IMR-90 (cell line): ENCODE results near the gene CIAO2B. TPM values are rescaled to one million over a fixed set of nuclear protein-coding genes. Genes with fewer than 3 reads are reported as not detected.
A peak's percentile ranks its signal among the peaks of the same experiment; 100 is the strongest.

ENCODE experiments used
- ATAC-seq: fragments of 200-7000 bp; cut with Tn5 transposase; 2 replicates; pipeline ENCODE4 v1.9.1; 2020; ENCODE audit warnings: low read depth, mild to moderate bottlenecking, moderate library complexity
- BruUV-seq: library from RNA; stranded (reverse); fragments of 400-500 nt; replicated peaks from 2 replicates; lab custom pipeline; 2021; lab: Mats Ljungman, UMichigan
- CTCF ChIA-PET: fragments of 300-600 bp; formaldehyde crosslinking; extraction: SDS; loops from one replicate; lab custom pipeline; 2021; ENCODE audit warnings: antibody characterized with exemption; lab: Yijun Ruan, JAX
- POLR2A ChIA-PET: fragments of 300-600 bp; sonication (Branson Sonifier 250); formaldehyde crosslinking; loops from one replicate; lab custom pipeline; 2022; ENCODE audit warnings: antibody characterized with exemption; ENCODE audit not compliant: unreplicated experiment; lab: Charles Lee
- DNase-seq: peaks from one replicate; pipeline ENCODE4 v3.0.0; 2013
- H2AFZ ChIP-seq: replicated peaks from 2 replicates; pipeline ENCODE3; 2013; ENCODE audit warnings: low read length, mild to moderate bottlenecking; ENCODE audit not compliant: poor library complexity
- H2AK5ac ChIP-seq: 2 replicates; pipeline ENCODE4 v1.6.1; 2013; ENCODE audit warnings: low read depth, low read length, inconsistent platforms
- H2AK9ac ChIP-seq: replicated peaks from 2 replicates; pipeline ENCODE3; 2013; ENCODE audit warnings: mild to moderate bottlenecking, low read depth, low read length, moderate library complexity; ENCODE audit not compliant: poor library complexity
- H2BK120ac ChIP-seq: 2 replicates; pipeline ENCODE4 v1.6.1; 2013; ENCODE audit warnings: low read depth, low read length, inconsistent platforms
- H2BK15ac ChIP-seq: 3 replicates; pipeline ENCODE4 v1.6.1; 2013; ENCODE audit warnings: low read depth, low read length, inconsistent platforms
- H2BK20ac ChIP-seq: 2 replicates; pipeline ENCODE4 v1.6.1; 2013; ENCODE audit warnings: low read depth, mild to moderate bottlenecking, inconsistent platforms, low read length, moderate library complexity
- H2BK5ac ChIP-seq: 2 replicates; pipeline ENCODE4 v1.6.1; 2013; ENCODE audit warnings: mild to moderate bottlenecking, low read depth, low read length, inconsistent platforms; ENCODE audit not compliant: poor library complexity, severe bottlenecking
- H3K14ac ChIP-seq: replicated peaks from 2 replicates; pipeline ENCODE4 v1.6.1; 2013; ENCODE audit warnings: low read depth, low read length, inconsistent platforms
- H3K18ac ChIP-seq: 2 replicates; pipeline ENCODE4 v1.6.1; 2013; ENCODE audit warnings: low read depth, low read length, control low read depth
- H3K23ac ChIP-seq: 2 replicates; pipeline ENCODE4 v1.6.1; 2013; ENCODE audit warnings: low read depth, low read length, inconsistent platforms
- H3K27ac ChIP-seq: 2 replicates; pipeline ENCODE4 v1.5.1; 2013; ENCODE audit warnings: mild to moderate bottlenecking, control low read depth, low read length; ENCODE audit not compliant: insufficient read depth
- H3K27me3 ChIP-seq: 2 replicates; pipeline ENCODE4 v1.6.1; 2013; ENCODE audit warnings: low read length; ENCODE audit not compliant: control insufficient read depth, insufficient read depth
- H3K36me3 ChIP-seq: 2 replicates; pipeline ENCODE4 v1.6.1; 2013; ENCODE audit warnings: low read length, mixed read lengths; ENCODE audit not compliant: control insufficient read depth, insufficient read depth
- H3K4ac ChIP-seq: 2 replicates; pipeline ENCODE4 v1.6.1; 2013; ENCODE audit warnings: low read depth, low read length, inconsistent platforms
- H3K4me1 ChIP-seq: 2 replicates; pipeline ENCODE4 v1.6.1; 2013; ENCODE audit warnings: low read length, mixed read lengths; ENCODE audit not compliant: control insufficient read depth, insufficient read depth
- H3K4me2 ChIP-seq: 2 replicates; pipeline ENCODE4 v1.6.1; 2013; ENCODE audit warnings: low read depth, mild to moderate bottlenecking, control low read depth, low read length, moderate library complexity
- H3K4me3 ChIP-seq: 2 replicates; pipeline ENCODE4 v1.5.1; 2013; ENCODE audit warnings: low read depth, mild to moderate bottlenecking, control low read depth, low read length, moderate library complexity; ENCODE audit not compliant: insufficient read depth
- H3K56ac ChIP-seq: 2 replicates; pipeline ENCODE4 v1.6.1; 2013; ENCODE audit warnings: low read length, inconsistent platforms; ENCODE audit not compliant: insufficient read depth; ENCODE audit errors: extremely low read depth
- H3K79me1 ChIP-seq, 2 experiments: 2 replicates each; pipeline ENCODE4 v1.6.1; 2013; ENCODE audit warnings: low read length in 2 of 2, inconsistent platforms in 1 of 2, low read depth in 1 of 2
- H3K9ac ChIP-seq: 2 replicates; pipeline ENCODE4 v1.6.1; 2013; ENCODE audit warnings: low read depth, low read length, control low read depth
- H3K9me1 ChIP-seq: 2 replicates; pipeline ENCODE4 v1.6.1; 2013; ENCODE audit warnings: low read length, inconsistent platforms; ENCODE audit not compliant: insufficient read depth
- H3K9me3 ChIP-seq: 2 replicates; pipeline ENCODE4 v1.6.1; 2013; ENCODE audit warnings: low read length; ENCODE audit not compliant: control insufficient read depth, insufficient read depth
- H4K20me1 ChIP-seq: 2 replicates; pipeline ENCODE4 v1.6.1; 2013; ENCODE audit warnings: low read length, inconsistent platforms; ENCODE audit not compliant: insufficient read depth
- H4K5ac ChIP-seq: 2 replicates; pipeline ENCODE4 v1.6.1; 2013; ENCODE audit warnings: mild to moderate bottlenecking, low read depth, low read length, control low read depth
- H4K8ac ChIP-seq, 2 experiments: 2 replicates each; pipeline ENCODE4 v1.6.1; 2013; ENCODE audit warnings: low read depth in 2 of 2, low read length in 2 of 2, control low read depth in 1 of 2, inconsistent platforms in 1 of 2
- H4K91ac ChIP-seq: 2 replicates; pipeline ENCODE4 v1.6.1; 2013; ENCODE audit warnings: low read depth, low read length, inconsistent platforms; ENCODE audit not compliant: insufficient read depth
- NFE2L2 ChIP-seq: fragments of 150-350 bp; IDR thresholded peaks from 2 replicates; pipeline ENCODE4 v1.6.1; 2016; ENCODE audit warnings: low read depth, mild to moderate bottlenecking, low read length
- SMC3 ChIP-seq: fragments of 150-350 bp; IDR thresholded peaks from 2 replicates; pipeline ENCODE4 v1.6.1; 2016; ENCODE audit warnings: low read depth, mild to moderate bottlenecking, antibody characterized with exemption, low read length, moderate library complexity
- WGBS, 2 experiments: methylation state at CpG; one replicate each; pipeline versions ENCODE4 v1.1.5 to v1.1.7; 2013; ENCODE audit warnings: missing lambda C conversion rate in 2 of 2; ENCODE audit not compliant: insufficient read length in 1 of 2; ENCODE audit errors: extremely low coverage in 2 of 2; 5-methylcytosine and 5-hydroxymethylcytosine counted together
- dilution Hi-C: fragments of 300-500 bp; cut with HindIII; formaldehyde crosslinking; loops from one replicate; pipeline ENCODE4 v1.14.3; 2018; ENCODE audit warnings: low sequenced_read_pairs; ENCODE audit not compliant: unreplicated experiment
- in situ Hi-C: fragments of 300-500 bp; cut with MboI; formaldehyde crosslinking; loops from 3 replicates; pipeline ENCODE4 v1.14.3; 2019; ENCODE audit warnings: low sequenced_read_pairs, inconsistent platforms, mixed read lengths
- intact Hi-C: fragments of 100-400 bp; cut with micrococcal nuclease; formaldehyde crosslinking; loops from 2 replicates; pipeline ENCODE4 v1.10.0; 2022
- polyA plus RNA-seq, 3 experiments: library from polyadenylated mRNA; depleted of rRNA; stranded (reverse); fragments of >200 nt; gene quantifications; 2 replicates each; pipeline ENCODE4 v1.2.3, GENCODE V29; 2012; ENCODE audit warnings: low replicate concordance in 1 of 3
- total RNA-seq: library from RNA; depleted of rRNA; stranded (reverse); fragments of >200 nt; gene quantifications from 2 replicates; pipeline ENCODE4 v1.2.3, GENCODE V29; 2012

CIAO2B gene
- total and polyA plus RNA-seq, 2 of the 4 experiments (the other 2 are of a cell fraction), result 148 to 234 TPM

DNA sequence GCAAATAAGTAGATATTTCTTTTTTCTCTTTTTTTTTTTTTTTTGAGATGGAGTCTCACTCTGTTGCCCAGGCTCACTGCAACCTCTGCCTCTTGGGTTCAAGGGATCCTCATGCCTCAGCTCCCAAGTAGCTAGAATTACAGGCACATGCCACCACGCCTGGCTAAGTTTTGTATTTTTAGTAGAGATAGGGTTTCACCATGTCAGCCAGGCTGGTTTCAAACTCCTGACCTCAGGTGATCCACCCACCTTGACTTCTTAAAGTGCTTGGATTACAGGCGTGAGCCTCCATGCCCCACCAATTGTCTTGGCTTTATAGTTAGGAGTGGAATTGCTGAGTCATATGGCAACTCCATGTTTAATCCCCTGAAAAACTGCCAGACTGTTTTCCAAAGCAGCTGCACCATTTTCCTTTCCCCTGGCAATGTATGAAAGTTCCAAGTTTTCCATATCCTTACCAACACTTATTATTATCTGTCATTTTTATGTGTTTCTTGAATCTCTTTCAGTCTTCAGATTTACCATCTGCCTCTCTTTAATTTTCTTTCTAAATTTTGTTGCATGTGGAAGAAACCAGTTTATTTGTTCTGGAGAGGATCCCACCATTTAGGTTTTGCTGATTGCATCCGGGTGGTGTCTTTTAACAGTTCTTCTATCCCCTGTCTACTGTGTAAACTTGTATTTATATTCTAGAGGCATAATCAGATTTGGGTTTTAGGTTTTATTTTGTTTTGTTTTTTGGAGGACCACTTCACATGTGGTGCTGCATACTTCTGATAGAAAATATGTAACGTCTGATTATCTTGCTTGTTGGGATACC is 17.0 kb upstream of the CIAO2B start:
- peaks cover 6% of the 10 kb centered on the region for H3K4me1 ChIP-seq
- in situ Hi-C loops (no loop called here), dilution Hi-C loops (no loop called here), intact Hi-C loops (no loop called here)
- TF ChIP-seq NFE2L2, result peak; percentile 82
- TF ChIP-seq SMC3, result no peak
- DNase-seq (peak; percentile 8), ATAC-seq (no peak)
- H2AFZ ChIP-seq, result no peak overlapping the region
- peaks cover 16% of the 10 kb centered on the region; the same call in 1 of the 2 replicates for H3K27me3 ChIP-seq
- WGBS, 2 experiments, result no CpG with 5 or more reads among the region's 4 CpGs
- no peak overlapping the region for H4K8ac ChIP-seq
- no peak overlapping the region for H2BK15ac ChIP-seq
- H3K9ac ChIP-seq, result no peak overlapping the region
- no peak overlapping the region for H3K4ac ChIP-seq
- H3K27ac ChIP-seq, result no peak overlapping the region
- no peak overlapping the region for H3K23ac ChIP-seq
- no peak overlapping the region for H4K5ac ChIP-seq
- no peaks in the 10 kb centered on the region for H4K20me1 ChIP-seq
- ChIA-PET CTCF (no interaction called here), POLR2A (no interaction called here)
- H3K36me3 ChIP-seq, result no peaks in the 10 kb centered on the region
- no peak overlapping the region for H3K18ac ChIP-seq
- no peak overlapping the region for H4K91ac ChIP-seq
- H3K4me2 ChIP-seq, result no peak overlapping the region
- no peaks in the 10 kb centered on the region for H3K9me1 ChIP-seq
- no peak overlapping the region for H3K56ac ChIP-seq
- H2AK5ac ChIP-seq, result no peak overlapping the region
- no peak overlapping the region for H2BK20ac ChIP-seq
- BruUV-seq, result no TSS peak
- H3K79me1 ChIP-seq, result no peaks in the 10 kb centered on the region
- no peak overlapping the region for H2AK9ac ChIP-seq
- H3K9me3 ChIP-seq, result peaks cover 2% of the 10 kb centered on the region; the same call in 1 of the 2 replicates
- no peak overlapping the region for H3K14ac ChIP-seq
- H2BK120ac ChIP-seq, result no peak overlapping the region
- no peak overlapping the region for H2BK5ac ChIP-seq
- H3K4me3 ChIP-seq, result no peak overlapping the region
